IPS-15b (cell line): ENCODE data around the gene IFIT3.
"Not testable (repeated sequence)": the region's sequence is repeated elsewhere in the genome, so short reads cannot be mapped to it uniquely, and the experiment has no call there.

Experiments used
- H3K27me3 ChIP-seq: one replicate; pipeline ENCODE4 v1.6.1; 2013; ENCODE audit warnings: low read length; ENCODE audit not compliant: control insufficient read depth, insufficient read depth
- H3K36me3 ChIP-seq: one replicate; pipeline ENCODE4 v1.6.1; 2013; ENCODE audit warnings: low read length; ENCODE audit not compliant: control insufficient read depth, insufficient read depth
- H3K4me1 ChIP-seq: one replicate; pipeline ENCODE4 v1.6.1; 2013; ENCODE audit warnings: mild to moderate bottlenecking, low read length; ENCODE audit not compliant: control insufficient read depth, insufficient read depth
- H3K4me3 ChIP-seq: one replicate; pipeline ENCODE4 v1.5.1; 2013; ENCODE audit warnings: low read depth, low read length
- H3K9ac ChIP-seq: one replicate; pipeline ENCODE4 v1.6.1; 2013; ENCODE audit warnings: low read depth, mild to moderate bottlenecking, low read length
- H3K9me3 ChIP-seq: one replicate; pipeline ENCODE4 v1.6.1; 2013; ENCODE audit warnings: mild to moderate bottlenecking, low read length; ENCODE audit not compliant: control insufficient read depth, insufficient read depth

The IFIT3 gene

GRCh38 chr10:89327803-89328441 is at the start of gene IFIT3:
Gene IFIT3 (plus strand): TSS chr10:89327997. CDS start chr10:89328074, 77 bp downstream.
- H3K36me3 ChIP-seq = no peaks in the 10 kb centered on the region
- no peaks in the 10 kb centered on the region for H3K27me3 ChIP-seq
- H3K4me3 ChIP-seq = no peak within 1 kb of the TSS
- peaks cover 15% of the 10 kb centered on the region for H3K4me1 ChIP-seq
- no peak within 1 kb of the TSS for H3K9ac ChIP-seq
- H3K9me3 ChIP-seq = no peaks in the 10 kb centered on the region

GRCh38 chr10:89278034-89278535 is 49.7 kb upstream of the IFIT3 start:
- H3K4me3 ChIP-seq = no peak overlapping the region
- no peaks in the 10 kb centered on the region for H3K9me3 ChIP-seq
- no peaks in the 10 kb centered on the region for H3K27me3 ChIP-seq
- H3K4me1 ChIP-seq = no peaks in the 10 kb centered on the region
- H3K9ac ChIP-seq = no peak overlapping the region
- no peaks in the 10 kb centered on the region for H3K36me3 ChIP-seq

- Histone ChIP-seq H3K4me3 (no peak overlapping the region), H3K4me1 (peaks cover 5% of the 10 kb centered on the region), H3K36me3 (no peaks in the 10 kb centered on the region), H3K27me3 (no peaks in the 10 kb centered on the region), H3K9ac (no peak overlapping the region), H3K9me3 (no peaks in the 10 kb centered on the region)
Observed at GRCh38 chr10:89278900-89279392, 48.9 kb upstream of the IFIT3 start.

GRCh38 chr10:89279421-89279869 is 48.4 kb upstream of the IFIT3 start:
- H3K4me3 ChIP-seq = no peak overlapping the region
- no peaks in the 10 kb centered on the region for H3K27me3 ChIP-seq
- no peak overlapping the region for H3K9ac ChIP-seq
- no peaks in the 10 kb centered on the region for H3K36me3 ChIP-seq
- peaks cover 8% of the 10 kb centered on the region for H3K4me1 ChIP-seq
- no peaks in the 10 kb centered on the region for H3K9me3 ChIP-seq

- H3K9me3 ChIP-seq = no peaks in the 10 kb centered on the region
- H3K4me1 ChIP-seq = peaks cover 8% of the 10 kb centered on the region
- H3K4me3 ChIP-seq = no peak overlapping the region
- H3K9ac ChIP-seq = no peak overlapping the region
- H3K27me3 ChIP-seq = no peaks in the 10 kb centered on the region
- H3K36me3 ChIP-seq = no peaks in the 10 kb centered on the region
Observed at GRCh38 chr10:89280508-89280907, 47.3 kb upstream of the IFIT3 start.

- peaks cover 8% of the 10 kb centered on the region for H3K4me1 ChIP-seq
- H3K9ac ChIP-seq = no peak overlapping the region
- no peaks in the 10 kb centered on the region for H3K27me3 ChIP-seq
- H3K4me3 ChIP-seq = no peak overlapping the region
- H3K36me3 ChIP-seq = no peaks in the 10 kb centered on the region
- no peaks in the 10 kb centered on the region for H3K9me3 ChIP-seq
Observed at GRCh38 chr10:89281606-89282395, 46.0 kb upstream of the IFIT3 start.

GRCh38 chr10:89283025-89283935 is 44.5 kb upstream of the IFIT3 start:
- H3K36me3 ChIP-seq = no peaks in the 10 kb centered on the region
- peaks cover 8% of the 10 kb centered on the region for H3K4me1 ChIP-seq
- no peak overlapping the region for H3K9ac ChIP-seq
- no peaks in the 10 kb centered on the region for H3K27me3 ChIP-seq
- no peak overlapping the region for H3K4me3 ChIP-seq
- no peaks in the 10 kb centered on the region for H3K9me3 ChIP-seq

GRCh38 chr10:89283936-89284475 is 43.8 kb upstream of the IFIT3 start:
- Histone ChIP-seq H3K27me3 (no peaks in the 10 kb centered on the region), H3K36me3 (no peaks in the 10 kb centered on the region), H3K9ac (no peak overlapping the region), H3K4me3 (no peak overlapping the region), H3K4me1 (peaks cover 8% of the 10 kb centered on the region), H3K9me3 (no peaks in the 10 kb centered on the region)

- H3K4me3 ChIP-seq, H3K9ac ChIP-seq, H3K4me1 ChIP-seq, H3K9me3 ChIP-seq, H3K36me3 ChIP-seq, H3K27me3 ChIP-seq: not testable (repeated sequence)
Observed at GRCh38 chr10:89284711-89285110, 43.1 kb upstream of the IFIT3 start.

GRCh38 chr10:89285303-89285702 is 42.5 kb upstream of the IFIT3 start:
- H3K4me3 ChIP-seq, H3K9ac ChIP-seq, H3K4me1 ChIP-seq, H3K9me3 ChIP-seq, H3K36me3 ChIP-seq, H3K27me3 ChIP-seq: not testable (repeated sequence)

GRCh38 chr10:89294721-89295239 is 33.0 kb upstream of the IFIT3 start:
- no peaks in the 10 kb centered on the region for H3K27me3 ChIP-seq
- H3K36me3 ChIP-seq = no peaks in the 10 kb centered on the region
- no peaks in the 10 kb centered on the region for H3K4me1 ChIP-seq
- H3K9me3 ChIP-seq = no peaks in the 10 kb centered on the region
- no peak overlapping the region for H3K4me3 ChIP-seq
- no peak overlapping the region for H3K9ac ChIP-seq
